HL-60 (cell line): ENCODE results near the gene HS3ST5.

Source experiments
- DNase-seq, 2 experiments: peaks; one replicate each; pipeline ENCODE4 v3.0.0-alpha.2; 2010 to 2020; ENCODE audit warnings: low read depth in 1 of 2, low spot score in 1 of 2
- H3K27ac ChIP-seq: fragments of 250-450 bp; sonication (Bioruptor Pico); replicated peaks from 2 replicates; pipeline ENCODE4 v1.5.1; 2020; ENCODE audit warnings: mild to moderate bottlenecking, moderate library complexity
- H3K27me3 ChIP-seq: fragments of 250-450 bp; sonication (Bioruptor Pico); 2 replicates; pipeline ENCODE4 v1.5.1; 2021; ENCODE audit warnings: mild to moderate bottlenecking, moderate library complexity; ENCODE audit not compliant: insufficient read depth, poor library complexity, severe bottlenecking
- H3K4me3 ChIP-seq: replicated peaks from 2 replicates; pipeline ENCODE4 v1.5.1; 2011; ENCODE audit warnings: mild to moderate bottlenecking, control low read depth, low read length; ENCODE audit not compliant: insufficient read depth
- GABPA ChIP-seq: IDR thresholded peaks from 2 replicates; pipeline ENCODE4 v1.6.1; 2012; ENCODE audit warnings: low read depth
- POLR2AphosphoS5 ChIP-seq: IDR thresholded peaks from 2 replicates; pipeline ENCODE4 v1.6.1; 2012; ENCODE audit warnings: low read depth
- SPI1 ChIP-seq: IDR thresholded peaks from 2 replicates; pipeline ENCODE4 v1.6.1; 2012; ENCODE audit warnings: low read depth, mild to moderate bottlenecking, borderline replicate concordance
- TF ChIP-seq, protein P1 (sequence below): IDR thresholded peaks from 2 replicates; pipeline ENCODE4 v1.6.1; 2012; ENCODE audit warnings: low read depth; ENCODE audit not compliant: insufficient replicate concordance
- TF ChIP-seq, protein P2 (sequence below): IDR thresholded peaks from one replicate; pipeline ENCODE4 v1.5.1; 2011; ENCODE audit warnings: low read length, control low read depth, inconsistent platforms; ENCODE audit not compliant: insufficient read depth

HS3ST5 gene

DNA sequence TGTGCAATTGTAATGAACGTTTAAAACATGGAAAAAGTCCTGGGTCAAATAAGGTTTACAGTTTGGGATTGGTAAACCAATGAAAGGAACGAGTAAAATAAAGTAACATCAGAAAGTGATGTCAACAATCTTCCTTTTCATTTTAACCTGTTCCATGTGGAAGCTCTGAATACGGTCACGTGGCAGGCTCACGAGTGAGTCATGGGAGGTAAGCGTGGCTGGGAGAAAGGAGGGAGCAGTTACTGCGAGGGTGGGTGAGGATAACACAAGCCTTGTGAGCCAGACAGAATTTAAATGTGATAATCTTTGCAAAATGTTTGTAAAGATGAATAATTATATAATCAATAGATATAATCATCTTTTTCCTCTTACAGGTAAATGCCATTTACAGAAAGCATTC lies 200.6 kb downstream of the HS3ST5 start:
- no peak overlapping the region for H3K4me3 ChIP-seq
- H3K27ac ChIP-seq = no peak overlapping the region
- TF ChIP-seq, protein P1, sequence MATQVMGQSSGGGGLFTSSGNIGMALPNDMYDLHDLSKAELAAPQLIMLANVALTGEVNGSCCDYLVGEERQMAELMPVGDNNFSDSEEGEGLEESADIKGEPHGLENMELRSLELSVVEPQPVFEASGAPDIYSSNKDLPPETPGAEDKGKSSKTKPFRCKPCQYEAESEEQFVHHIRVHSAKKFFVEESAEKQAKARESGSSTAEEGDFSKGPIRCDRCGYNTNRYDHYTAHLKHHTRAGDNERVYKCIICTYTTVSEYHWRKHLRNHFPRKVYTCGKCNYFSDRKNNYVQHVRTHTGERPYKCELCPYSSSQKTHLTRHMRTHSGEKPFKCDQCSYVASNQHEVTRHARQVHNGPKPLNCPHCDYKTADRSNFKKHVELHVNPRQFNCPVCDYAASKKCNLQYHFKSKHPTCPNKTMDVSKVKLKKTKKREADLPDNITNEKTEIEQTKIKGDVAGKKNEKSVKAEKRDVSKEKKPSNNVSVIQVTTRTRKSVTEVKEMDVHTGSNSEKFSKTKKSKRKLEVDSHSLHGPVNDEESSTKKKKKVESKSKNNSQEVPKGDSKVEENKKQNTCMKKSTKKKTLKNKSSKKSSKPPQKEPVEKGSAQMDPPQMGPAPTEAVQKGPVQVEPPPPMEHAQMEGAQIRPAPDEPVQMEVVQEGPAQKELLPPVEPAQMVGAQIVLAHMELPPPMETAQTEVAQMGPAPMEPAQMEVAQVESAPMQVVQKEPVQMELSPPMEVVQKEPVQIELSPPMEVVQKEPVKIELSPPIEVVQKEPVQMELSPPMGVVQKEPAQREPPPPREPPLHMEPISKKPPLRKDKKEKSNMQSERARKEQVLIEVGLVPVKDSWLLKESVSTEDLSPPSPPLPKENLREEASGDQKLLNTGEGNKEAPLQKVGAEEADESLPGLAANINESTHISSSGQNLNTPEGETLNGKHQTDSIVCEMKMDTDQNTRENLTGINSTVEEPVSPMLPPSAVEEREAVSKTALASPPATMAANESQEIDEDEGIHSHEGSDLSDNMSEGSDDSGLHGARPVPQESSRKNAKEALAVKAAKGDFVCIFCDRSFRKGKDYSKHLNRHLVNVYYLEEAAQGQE = no peak
- no peak for TF ChIP-seq POLR2AphosphoS5
- peaks cover 3% of the 10 kb centered on the region for H3K27me3 ChIP-seq
- DNase-seq = no peak

GRCh38 chr6:114140416-114140815 lies 202.4 kb downstream of the HS3ST5 start:
- peaks cover 3% of the 10 kb centered on the region for H3K27me3 ChIP-seq
- DNase-seq = no peak
- H3K4me3 ChIP-seq = no peak overlapping the region
- TF ChIP-seq, protein P2, sequence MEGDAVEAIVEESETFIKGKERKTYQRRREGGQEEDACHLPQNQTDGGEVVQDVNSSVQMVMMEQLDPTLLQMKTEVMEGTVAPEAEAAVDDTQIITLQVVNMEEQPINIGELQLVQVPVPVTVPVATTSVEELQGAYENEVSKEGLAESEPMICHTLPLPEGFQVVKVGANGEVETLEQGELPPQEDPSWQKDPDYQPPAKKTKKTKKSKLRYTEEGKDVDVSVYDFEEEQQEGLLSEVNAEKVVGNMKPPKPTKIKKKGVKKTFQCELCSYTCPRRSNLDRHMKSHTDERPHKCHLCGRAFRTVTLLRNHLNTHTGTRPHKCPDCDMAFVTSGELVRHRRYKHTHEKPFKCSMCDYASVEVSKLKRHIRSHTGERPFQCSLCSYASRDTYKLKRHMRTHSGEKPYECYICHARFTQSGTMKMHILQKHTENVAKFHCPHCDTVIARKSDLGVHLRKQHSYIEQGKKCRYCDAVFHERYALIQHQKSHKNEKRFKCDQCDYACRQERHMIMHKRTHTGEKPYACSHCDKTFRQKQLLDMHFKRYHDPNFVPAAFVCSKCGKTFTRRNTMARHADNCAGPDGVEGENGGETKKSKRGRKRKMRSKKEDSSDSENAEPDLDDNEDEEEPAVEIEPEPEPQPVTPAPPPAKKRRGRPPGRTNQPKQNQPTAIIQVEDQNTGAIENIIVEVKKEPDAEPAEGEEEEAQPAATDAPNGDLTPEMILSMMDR = no peak
- TF ChIP-seq, protein P1 = no peak
- TF ChIP-seq SPI1 (no peak), GABPA (no peak), POLR2AphosphoS5 (no peak)
- no peak overlapping the region for H3K27ac ChIP-seq

- TF ChIP-seq, protein P1 = no peak
- TF ChIP-seq SPI1 (no peak), POLR2AphosphoS5 (no peak)
- TF ChIP-seq, protein P2 = no peak
- H3K27ac ChIP-seq = no peak overlapping the region
- no peak overlapping the region for H3K4me3 ChIP-seq
- DNase-seq = no peak
- peaks cover 3% of the 10 kb centered on the region for H3K27me3 ChIP-seq
These were observed 204.1 kb downstream of the HS3ST5 start for GRCh38 chr6:114138577-114139248.
